ENCODE measurements around the gene NEK6.

DNA sequence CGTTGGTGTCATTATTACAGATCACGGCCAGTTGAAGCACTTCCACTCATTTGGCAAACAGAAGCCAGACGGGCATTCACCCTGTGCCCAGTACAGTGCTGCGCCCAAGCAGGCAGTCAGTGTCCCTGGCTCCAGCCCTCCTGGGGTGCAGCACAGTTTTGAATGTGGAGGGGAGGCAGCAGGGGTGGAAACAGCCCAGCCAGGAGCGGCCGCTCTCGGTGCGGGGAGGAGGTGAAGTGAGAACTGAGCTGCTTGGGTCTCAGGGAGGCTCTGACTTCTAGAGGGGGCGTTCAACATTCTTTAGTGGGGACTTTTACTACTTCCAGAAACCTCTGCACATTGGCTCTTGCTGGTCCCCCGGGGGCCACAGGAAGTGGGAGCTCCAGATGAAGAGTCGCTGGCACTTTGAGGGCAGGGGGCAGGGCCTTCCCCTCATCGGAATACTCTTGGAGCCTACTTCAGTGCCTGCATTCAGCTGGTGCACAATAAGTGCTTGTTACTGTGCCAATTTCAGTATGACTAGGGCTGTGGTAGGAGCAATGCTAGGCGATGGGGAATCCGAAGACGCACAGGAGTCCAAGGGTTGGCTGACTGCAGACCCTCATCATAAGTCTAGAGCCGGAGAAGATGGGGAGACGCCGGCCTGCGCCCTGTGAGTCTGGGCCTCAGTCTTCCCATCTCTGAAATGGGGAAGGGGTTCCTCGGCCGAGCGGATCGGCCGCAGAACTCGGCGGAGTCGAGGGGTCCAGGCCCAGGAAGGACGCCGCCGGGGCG lies 492 bp upstream of the NEK6 start:
- TF ChIP-seq CTCF (IDR thresholded peaks at IDR 0.05; ENCODE audit: poor library complexity) (no peak), EZH2 (IDR thresholded peaks at IDR 0.05; ENCODE audit: borderline replicate concordance) (no peak)

Measured in hepatocyte (in vitro differentiated cells).